ENCODE measurements around the gene MIA3. TPM values are rescaled to one million over a fixed set of nuclear protein-coding genes. Genes with fewer than 3 reads are reported as not detected.

The MIA3 gene
- polyA plus RNA-seq, 1 of the 3 experiments (the other 2 are of a cell fraction), result 51.4 TPM

GRCh38 chr1:222709700-222710153 lies 91.8 kb downstream of the MIA3 start (continued):
- no peak for TF ChIP-seq FOXJ3 (CRISPR knock-in tag; IDR thresholded peaks at IDR 0.05)
- TF ChIP-seq MEF2A (IDR thresholded peaks at IDR 0.05; ENCODE audit: borderline replicate concordance, low read depth), result no peak
- no peak for TF ChIP-seq RAD21 (IDR thresholded peaks at IDR 0.05; ENCODE audit: low read length)
- TF ChIP-seq GATA2 (CRISPR knock-in tag; IDR thresholded peaks at IDR 0.05), result no peak
- TF ChIP-seq RXRA (IDR thresholded peaks at IDR 0.05; ENCODE audit: borderline replicate concordance, low read depth), result no peak
- no peak for TF ChIP-seq EZH2phosphoT487 (IDR thresholded peaks at IDR 0.05; ENCODE audit: borderline replicate concordance, low read depth)
- TF ChIP-seq PBX3 (IDR thresholded peaks at IDR 0.05), result no peak

GRCh38 chr1:222711319-222712252 lies 93.7 kb downstream of the MIA3 start:
- H3K4me2 ChIP-seq, result peak overlapping the region; percentile 84
- H3K9me2 ChIP-seq, result no peaks in the 10 kb centered on the region
- H3K4me3 ChIP-seq (ENCODE audit: low read depth in 2 of 2, low read length in 1 of 2), result peak overlapping the region; percentile 72 to 91
- WGBS (ENCODE audit: low lambda C conversion rate), result 1% methylated on average over 27 of the region's 42 CpGs
- POLR2A ChIA-PET, result interaction anchor here (1.3 kb wide), 1 partner anchor 68 kb away, joined by 3 read pairs; no protein-coding TSS in a partner anchor
- H3K27ac ChIP-seq (ENCODE audit: low read depth in 2 of 2, low read length in 1 of 2), result peak overlapping the region; percentile 91 to 93
- DNase-seq, result peak; percentile 58
- peaks cover 0 to 11% of the 10 kb centered on the region in 2 experiments; a peak in 3 of 4 replicates for H3K4me1 ChIP-seq (ENCODE audit: control insufficient read depth in 1 of 2, insufficient read depth in 2 of 2, low read depth in 1 of 2, low read length in 1 of 2)
- CTCF ChIA-PET, result interaction anchor here (0.7 kb wide), 1 partner anchor 256 kb away, joined by 3 read pairs; no protein-coding TSS in a partner anchor
- peak overlapping the region; percentile 86 for H3K9ac ChIP-seq
- H3K79me2 ChIP-seq (ENCODE audit: insufficient read depth), result peaks cover 78% of the 10 kb centered on the region
- H3F3A ChIP-seq (replicated peaks; ENCODE audit: insufficient read depth), result peaks cover 10% of the 10 kb centered on the region
- H2AFZ ChIP-seq (ENCODE audit: low read depth), result peak overlapping the region; percentile 58
- peaks cover 7 to 16% of the 10 kb centered on the region in 2 experiments for H3K36me3 ChIP-seq (replicated peaks in 1 of 2; ENCODE audit: control insufficient read depth in 1 of 2, insufficient read depth in 2 of 2, low read length in 1 of 2)
- H3K9me3 ChIP-seq, result no peaks in the 10 kb centered on the region
- no peaks in the 10 kb centered on the region for H3K27me3 ChIP-seq (ENCODE audit: insufficient read depth)
- no peaks in the 10 kb centered on the region for H4K20me1 ChIP-seq (ENCODE audit: insufficient read depth)
- TF ChIP-seq PBX3 (IDR thresholded peaks at IDR 0.05), result no peak
- TF ChIP-seq JUND (IDR thresholded peaks at IDR 0.05), result no peak
- 0 out of 2 replicates have a peak, but pooled peaks have one; percentile 10 for TF ChIP-seq GABPA (IDR thresholded peaks at IDR 0.05; ENCODE audit: low read depth)
- TF ChIP-seq IRF3 (IDR thresholded peaks at IDR 0.05; ENCODE audit: low read depth, low read length), result no peak
- no peak for TF ChIP-seq CTCF (IDR thresholded peaks at IDR 0.05)
- no peak for TF ChIP-seq NFIC (IDR thresholded peaks at IDR 0.05; ENCODE audit: borderline replicate concordance)
- no peak for TF ChIP-seq RFX5 (IDR thresholded peaks at IDR 0.05; ENCODE audit: low read length)
- no peak for TF ChIP-seq FOXJ3 (CRISPR knock-in tag; IDR thresholded peaks at IDR 0.05)
- TF ChIP-seq FOXM1 (IDR thresholded peaks at IDR 0.05; ENCODE audit: low read depth), result no peak
- TF ChIP-seq REST (IDR thresholded peaks at IDR 0.05; ENCODE audit: low read depth, low read length), result no peak
- TF ChIP-seq CHD2 (IDR thresholded peaks at IDR 0.05; ENCODE audit: low read length, partially characterized antibody), result no peak
- 0 out of 2 replicates have a peak, but pooled peaks have one; percentile 11 for TF ChIP-seq MAX (IDR thresholded peaks at IDR 0.05; ENCODE audit: low read depth)
- no peak for TF ChIP-seq GATA2 (CRISPR knock-in tag; IDR thresholded peaks at IDR 0.05)
- TF ChIP-seq TAF1 (IDR thresholded peaks at IDR 0.05; ENCODE audit: borderline replicate concordance, low read depth, low read length), result 0 out of 2 replicates have a peak, but pooled peaks have one; percentile 6
- TF ChIP-seq NRF1 (IDR thresholded peaks at IDR 0.05; ENCODE audit: low read depth, low read length), result no peak
